Type B pancreatic cell (in vitro differentiated cells): Measurements from ENCODE around the gene TAS1R1. TPM values are rescaled to one million over a fixed set of nuclear protein-coding genes. Genes with fewer than 3 reads are reported as not detected.

ENCODE experiments used
- DNase-seq: peaks from one replicate; pipeline ENCODE4 v3.0.0; 2021; ENCODE audit warnings: mixed read lengths; ENCODE audit not compliant: unreplicated experiment; ENCODE audit errors: extremely low spot score
- H3K27ac Mint-ChIP-seq: 2 replicates; pipeline ENCODE4 v1.8.0; 2021; ENCODE audit warnings: mild to moderate bottlenecking, mixed read lengths
- H3K27me3 Mint-ChIP-seq: 2 replicates; pipeline ENCODE4 v1.8.0; 2021; ENCODE audit warnings: mixed read lengths
- H3K36me3 Mint-ChIP-seq: 2 replicates; pipeline ENCODE4 v1.8.0; 2021; ENCODE audit warnings: mixed read lengths
- H3K4me1 Mint-ChIP-seq: one replicate; pipeline ENCODE4 v1.8.0; 2021; ENCODE audit warnings: mixed read lengths; ENCODE audit not compliant: unreplicated experiment
- H3K4me3 Mint-ChIP-seq: 2 replicates; pipeline ENCODE4 v1.8.0; 2021; ENCODE audit warnings: mild to moderate bottlenecking, mixed read lengths
- H3K9me3 Mint-ChIP-seq: 2 replicates; pipeline ENCODE4 v1.8.0; 2021; ENCODE audit warnings: mixed read lengths
- total RNA-seq: library from RNA; stranded (reverse); gene quantifications from 2 replicates; pipeline ENCODE4 v1.2.1, GENCODE V29; 2021; ENCODE audit warnings: low replicate concordance
- TF ChIP-seq, protein P1 (sequence below): fragments of 200-600 bp; sonication (generic); conservative IDR thresholded peaks from 2 replicates; pipeline ENCODE4 v1.5.0; 2021; ENCODE audit warnings: antibody characterized with exemption, mild to moderate bottlenecking

TAS1R1 gene
- total RNA-seq, 1 donor from 2014 or later: not detected

DNA sequence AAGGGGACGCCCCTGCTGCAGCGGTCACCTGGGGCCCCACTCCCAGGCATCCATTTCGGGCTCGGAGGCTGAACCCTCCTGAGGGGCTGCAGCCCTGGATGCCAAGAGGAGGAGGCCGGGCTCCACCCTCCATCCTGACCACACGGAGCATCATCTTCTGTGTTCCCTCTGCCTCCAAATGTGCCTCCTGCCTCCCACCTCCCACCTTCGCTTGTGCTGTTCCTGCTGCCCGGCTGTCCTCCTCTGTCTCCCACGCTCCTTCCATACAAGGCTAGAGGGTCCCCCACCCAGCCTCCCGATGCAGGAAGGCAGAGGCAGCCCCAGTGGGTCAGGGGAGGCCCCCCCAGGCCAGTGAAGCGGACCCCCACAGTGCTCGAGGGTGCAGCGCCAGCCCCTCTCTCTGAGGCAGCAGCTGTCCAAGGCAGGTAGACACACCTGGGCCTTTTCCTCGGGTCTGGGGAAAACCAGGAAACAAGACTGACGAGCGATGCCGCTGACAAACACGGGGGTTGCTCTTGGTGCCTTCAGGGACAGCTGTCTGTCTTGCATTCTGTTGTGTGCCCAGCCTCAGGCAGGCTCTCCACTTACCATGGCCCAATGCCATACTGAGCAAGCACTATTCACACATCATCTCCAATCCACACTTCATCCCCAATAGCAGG is 46.8 kb upstream of the TAS1R1 start:
- Mint-ChIP-seq H3K4me3 (no peak overlapping the region), H3K27ac (no peak overlapping the region), H3K36me3 (no peaks in the 10 kb centered on the region), H3K9me3 (no peaks in the 10 kb centered on the region), H3K4me1 (peaks cover 13% of the 10 kb centered on the region), H3K27me3 (no peaks in the 10 kb centered on the region)
- no peak for DNase-seq
- TF ChIP-seq, protein P1, sequence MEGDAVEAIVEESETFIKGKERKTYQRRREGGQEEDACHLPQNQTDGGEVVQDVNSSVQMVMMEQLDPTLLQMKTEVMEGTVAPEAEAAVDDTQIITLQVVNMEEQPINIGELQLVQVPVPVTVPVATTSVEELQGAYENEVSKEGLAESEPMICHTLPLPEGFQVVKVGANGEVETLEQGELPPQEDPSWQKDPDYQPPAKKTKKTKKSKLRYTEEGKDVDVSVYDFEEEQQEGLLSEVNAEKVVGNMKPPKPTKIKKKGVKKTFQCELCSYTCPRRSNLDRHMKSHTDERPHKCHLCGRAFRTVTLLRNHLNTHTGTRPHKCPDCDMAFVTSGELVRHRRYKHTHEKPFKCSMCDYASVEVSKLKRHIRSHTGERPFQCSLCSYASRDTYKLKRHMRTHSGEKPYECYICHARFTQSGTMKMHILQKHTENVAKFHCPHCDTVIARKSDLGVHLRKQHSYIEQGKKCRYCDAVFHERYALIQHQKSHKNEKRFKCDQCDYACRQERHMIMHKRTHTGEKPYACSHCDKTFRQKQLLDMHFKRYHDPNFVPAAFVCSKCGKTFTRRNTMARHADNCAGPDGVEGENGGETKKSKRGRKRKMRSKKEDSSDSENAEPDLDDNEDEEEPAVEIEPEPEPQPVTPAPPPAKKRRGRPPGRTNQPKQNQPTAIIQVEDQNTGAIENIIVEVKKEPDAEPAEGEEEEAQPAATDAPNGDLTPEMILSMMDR: no peak

DNA sequence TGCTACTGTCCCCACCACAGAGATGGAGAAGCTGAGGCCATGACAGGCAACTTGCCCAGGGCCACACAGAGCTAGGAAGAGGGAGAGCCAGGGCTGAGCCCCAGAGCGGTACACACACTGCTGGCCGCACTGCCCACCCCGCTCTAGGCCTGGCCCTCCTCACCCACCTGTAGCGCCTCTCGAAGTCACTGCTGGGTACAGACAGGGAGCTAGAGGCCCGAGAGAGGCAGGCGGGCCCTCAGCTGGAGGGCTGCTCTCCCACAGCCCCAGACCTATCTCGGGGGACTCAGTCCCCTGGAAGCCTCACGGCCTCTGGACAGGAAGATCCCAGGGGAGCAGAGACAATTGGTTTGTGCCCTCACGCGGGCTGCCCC is 46.3 kb upstream of the TAS1R1 start:
- no peak overlapping the region for H3K27ac Mint-ChIP-seq
- DNase-seq: no peak
- H3K4me3 Mint-ChIP-seq: no peak overlapping the region

DNA sequence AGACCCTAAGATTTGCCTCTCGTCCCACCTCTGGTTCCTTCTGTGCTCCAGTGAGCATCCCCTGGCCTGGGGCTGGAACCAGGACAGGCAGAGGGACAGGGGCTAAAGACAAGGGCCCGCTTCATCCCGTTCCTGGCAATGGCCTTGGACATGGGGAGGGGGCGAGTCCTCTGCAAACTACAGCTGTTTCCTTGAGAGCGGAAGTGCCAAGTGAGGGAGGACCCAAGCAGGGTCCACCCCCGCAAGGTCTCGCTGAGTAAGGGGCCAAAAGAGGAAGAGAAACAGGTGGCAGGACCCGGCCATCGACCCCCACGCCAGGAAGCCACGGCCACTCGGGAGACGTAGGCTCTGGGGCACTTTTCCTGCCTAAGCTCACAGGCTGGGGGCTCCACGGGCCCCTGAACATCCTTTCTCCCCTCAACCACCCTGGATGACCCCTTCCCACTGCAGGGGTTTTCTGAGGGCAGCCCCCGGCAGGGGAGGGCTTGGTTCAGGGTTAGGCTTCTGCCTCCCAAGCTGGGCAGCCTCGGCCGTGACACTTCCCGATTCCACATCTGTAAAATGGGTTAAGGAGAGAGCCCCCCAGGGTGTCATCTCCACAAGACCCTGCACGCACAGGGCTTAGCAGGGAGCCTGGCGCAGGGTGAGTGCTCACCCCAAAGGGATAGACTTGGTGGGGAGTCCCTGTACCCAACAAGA is 45.7 kb upstream of the TAS1R1 start:
- peaks cover 13% of the 10 kb centered on the region for H3K4me1 Mint-ChIP-seq
- no peak for DNase-seq
- TF ChIP-seq, protein P1: no peak
- no peak overlapping the region for H3K27ac Mint-ChIP-seq
- H3K36me3 Mint-ChIP-seq: no peaks in the 10 kb centered on the region
- no peaks in the 10 kb centered on the region for H3K27me3 Mint-ChIP-seq
- H3K4me3 Mint-ChIP-seq: no peak overlapping the region
- H3K9me3 Mint-ChIP-seq: no peaks in the 10 kb centered on the region

More for the DNA sequence above, 46.3 kb upstream of the TAS1R1 start:
- TF ChIP-seq, protein P1: no peak
- no peaks in the 10 kb centered on the region for H3K36me3 Mint-ChIP-seq
- peaks cover 13% of the 10 kb centered on the region for H3K4me1 Mint-ChIP-seq
- H3K9me3 Mint-ChIP-seq: no peaks in the 10 kb centered on the region
- H3K27me3 Mint-ChIP-seq: no peaks in the 10 kb centered on the region

DNA sequence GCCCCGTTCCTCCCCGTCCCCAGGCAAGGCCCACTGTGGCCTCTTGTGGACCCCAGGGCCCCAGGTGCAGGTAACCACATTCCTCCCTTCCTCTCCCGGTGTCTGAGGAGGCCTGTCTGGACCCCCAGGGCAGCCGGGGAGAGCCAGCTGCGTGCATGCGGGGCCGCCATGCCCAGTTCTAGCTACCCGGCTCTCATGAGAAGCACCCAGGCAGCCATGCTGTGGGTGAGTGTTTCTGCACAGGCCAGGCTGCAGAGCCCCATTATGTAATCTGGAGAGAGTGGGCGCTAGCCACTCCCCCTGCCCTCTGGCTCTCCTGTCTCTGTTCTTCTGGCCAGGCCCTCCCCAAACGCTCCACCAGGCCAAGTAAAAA is 45.2 kb upstream of the TAS1R1 start:
- no peak for DNase-seq
- H3K27ac Mint-ChIP-seq: no peak overlapping the region
- no peak overlapping the region for H3K4me3 Mint-ChIP-seq
- H3K27me3 Mint-ChIP-seq: no peaks in the 10 kb centered on the region
- TF ChIP-seq, protein P1: no peak
- peaks cover 13% of the 10 kb centered on the region for H3K4me1 Mint-ChIP-seq
- no peaks in the 10 kb centered on the region for H3K9me3 Mint-ChIP-seq
- no peaks in the 10 kb centered on the region for H3K36me3 Mint-ChIP-seq

DNA sequence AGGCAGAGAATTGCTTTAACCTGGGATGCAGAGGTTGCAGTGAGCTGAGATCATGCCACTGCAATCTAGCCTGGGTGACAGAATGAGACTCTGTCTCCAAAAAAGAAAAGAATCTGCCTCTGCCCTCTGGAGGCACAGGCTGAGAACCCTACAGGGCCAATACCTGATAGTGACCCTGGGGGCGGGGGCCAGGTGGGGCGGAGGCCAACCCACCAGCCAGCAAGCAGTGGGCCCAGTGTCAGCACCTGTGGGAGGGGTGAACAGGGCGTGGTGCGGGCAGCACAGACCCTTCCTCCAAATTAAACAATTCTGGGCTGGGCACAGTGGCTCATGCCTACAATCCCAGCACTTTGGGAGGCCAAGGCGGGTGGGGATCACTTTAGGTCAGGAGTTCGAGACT is 44.6 kb upstream of the TAS1R1 start:
- DNase-seq: no peak
- TF ChIP-seq, protein P1: no peak
- Mint-ChIP-seq H3K27me3 (no peaks in the 10 kb centered on the region), H3K9me3 (no peaks in the 10 kb centered on the region), H3K4me3 (no peak overlapping the region), H3K36me3 (no peaks in the 10 kb centered on the region), H3K27ac (no peak overlapping the region), H3K4me1 (peaks cover 13% of the 10 kb centered on the region)
